Sigmoid colon (tissue), 7 donors: Measurements from ENCODE around the gene PHF8. TPM values are rescaled to one million over a fixed set of nuclear protein-coding genes. Genes with fewer than 3 reads are reported as not detected.

Source experiments
- DNase-seq: peaks from one replicate; pipeline ENCODE4 v3.0.0-alpha.2; 2019
- H3K27ac ChIP-seq, 4 donors: fragments of 200-600 bp; sonication (generic); one replicate each; pipeline ENCODE4 v1.5.1; 2016 to 2019; ENCODE audit warnings: mild to moderate bottlenecking in 1 of 4
- H3K27me3 ChIP-seq, 3 donors: fragments of 200-600 bp; sonication (generic); one replicate each; pipeline ENCODE4 v1.5.1; 2019; ENCODE audit warnings: mild to moderate bottlenecking in 1 of 3
- H3K36me3 ChIP-seq, 4 donors: fragments of 200-600 bp; sonication (generic); one replicate each; pipeline ENCODE4 v1.5.1; 2016 to 2019
- H3K4me1 ChIP-seq, 4 donors: fragments of 200-600 bp; sonication (generic); one replicate each; pipeline ENCODE4 v1.5.1; 2017 to 2019
- H3K4me3 ChIP-seq, 4 donors: fragments of 200-600 bp; sonication (generic); one replicate each; pipeline ENCODE4 v1.5.1; 2017 to 2019; ENCODE audit warnings: mild to moderate bottlenecking in 2 of 4, moderate library complexity in 1 of 4
- H3K9me3 ChIP-seq, 4 donors: fragments of 200-600 bp in 3 of 4; sonication (generic) in 3 of 4; one replicate each; pipeline versions ENCODE4 v1.5.1 to v1.6.1; 2013 to 2019
- EP300 ChIP-seq, 4 donors: sonication (generic); formaldehyde crosslinking; IDR thresholded peaks; one replicate each; pipeline ENCODE4 v1.6.1; 2017; ENCODE audit warnings: antibody characterized with exemption in 4 of 4
- POLR2A ChIP-seq, 2 donors: fragments of 450-650 bp; IDR thresholded peaks; one replicate each; pipeline ENCODE4 v1.6.1; 2016; ENCODE audit warnings: antibody characterized with exemption in 2 of 2, mild to moderate bottlenecking in 2 of 2, moderate library complexity in 2 of 2
- POLR2AphosphoS5 ChIP-seq, 4 donors: sonication (generic); formaldehyde crosslinking; IDR thresholded peaks; one replicate each; pipeline ENCODE4 v1.6.1; 2017; ENCODE audit warnings: antibody characterized with exemption in 4 of 4
- WGBS, 2 donors: extraction: QIAGEN DNeasy Blood & Tissue Kit; methylation state at CpG; one replicate each; pipeline ENCODE4 v1.1.7; 2013; 5-methylcytosine and 5-hydroxymethylcytosine counted together
- intact Hi-C: fragments of 100-400 bp; cut with DNase I; formaldehyde crosslinking; loops from one replicate; pipeline ENCODE4 v1.15.1; 2023
- polyA plus RNA-seq, 3 donors: library from polyadenylated mRNA; stranded (reverse); fragments of 200-250 nt; gene quantifications; one replicate each; pipeline ENCODE4 v1.2.3, GENCODE V29; 2013
- total RNA-seq, 4 donors: library from RNA; depleted of rRNA; stranded (reverse); fragments of >200 nt; gene quantifications; one replicate each; pipeline ENCODE4 v1.1.0, GENCODE V29; 2016
- TF ChIP-seq, protein P1 (sequence below), 4 experiments: fragments of 450-650 bp in 3 of 4; fragments of 200-600 bp in 1 of 4; IDR thresholded peaks; one replicate each; pipeline ENCODE4 v1.5.1; 2016 to 2019; ENCODE audit warnings: antibody characterized with exemption in 4 of 4, mild to moderate bottlenecking in 3 of 4, moderate library complexity in 2 of 4
- donor health status: healthy with polysubstance abuse.
- donor health status: Bipolar disorder and iron deficiency.
- donor health status: healthy.

The PHF8 gene
- total and polyA plus RNA-seq, 7 donors: 4.4 to 44.9 (median 15.3) TPM

- Histone ChIP-seq H3K4me3 (peak overlapping the region; percentile 62 to 76 (median 68)), H3K36me3 (peaks cover 0 to 29% (median 3%) of the 10 kb centered on the region in 4 donors), H3K27me3 (no peaks in the 10 kb centered on the region), H3K4me1 (no peaks in the 10 kb centered on the region), H3K9me3 (no peaks in the 10 kb centered on the region), H3K27ac (peak overlapping the region; percentile 91 to 95 (median 93))
- no peak for DNase-seq
- intact Hi-C loops: loop anchor here (5.0 to 10.0 kb wide), 4 partner anchors 312 to 592 kb away; partner anchors contain the start of genes GNL3L, TSR2 and WNK3
- 0 to 1% methylated on average over 11 of the region's 11 CpGs for WGBS, 2 donors
- TF ChIP-seq EP300 (IDR thresholded peaks at IDR 0.05): no peak
- TF ChIP-seq, protein P1, sequence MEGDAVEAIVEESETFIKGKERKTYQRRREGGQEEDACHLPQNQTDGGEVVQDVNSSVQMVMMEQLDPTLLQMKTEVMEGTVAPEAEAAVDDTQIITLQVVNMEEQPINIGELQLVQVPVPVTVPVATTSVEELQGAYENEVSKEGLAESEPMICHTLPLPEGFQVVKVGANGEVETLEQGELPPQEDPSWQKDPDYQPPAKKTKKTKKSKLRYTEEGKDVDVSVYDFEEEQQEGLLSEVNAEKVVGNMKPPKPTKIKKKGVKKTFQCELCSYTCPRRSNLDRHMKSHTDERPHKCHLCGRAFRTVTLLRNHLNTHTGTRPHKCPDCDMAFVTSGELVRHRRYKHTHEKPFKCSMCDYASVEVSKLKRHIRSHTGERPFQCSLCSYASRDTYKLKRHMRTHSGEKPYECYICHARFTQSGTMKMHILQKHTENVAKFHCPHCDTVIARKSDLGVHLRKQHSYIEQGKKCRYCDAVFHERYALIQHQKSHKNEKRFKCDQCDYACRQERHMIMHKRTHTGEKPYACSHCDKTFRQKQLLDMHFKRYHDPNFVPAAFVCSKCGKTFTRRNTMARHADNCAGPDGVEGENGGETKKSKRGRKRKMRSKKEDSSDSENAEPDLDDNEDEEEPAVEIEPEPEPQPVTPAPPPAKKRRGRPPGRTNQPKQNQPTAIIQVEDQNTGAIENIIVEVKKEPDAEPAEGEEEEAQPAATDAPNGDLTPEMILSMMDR (IDR thresholded peaks at IDR 0.05): peak in 1 of 4 experiments; percentile 13
Observed at GRCh38 chrX:54043056-54043455, 1.2 kb downstream of the PHF8 start.

DNA sequence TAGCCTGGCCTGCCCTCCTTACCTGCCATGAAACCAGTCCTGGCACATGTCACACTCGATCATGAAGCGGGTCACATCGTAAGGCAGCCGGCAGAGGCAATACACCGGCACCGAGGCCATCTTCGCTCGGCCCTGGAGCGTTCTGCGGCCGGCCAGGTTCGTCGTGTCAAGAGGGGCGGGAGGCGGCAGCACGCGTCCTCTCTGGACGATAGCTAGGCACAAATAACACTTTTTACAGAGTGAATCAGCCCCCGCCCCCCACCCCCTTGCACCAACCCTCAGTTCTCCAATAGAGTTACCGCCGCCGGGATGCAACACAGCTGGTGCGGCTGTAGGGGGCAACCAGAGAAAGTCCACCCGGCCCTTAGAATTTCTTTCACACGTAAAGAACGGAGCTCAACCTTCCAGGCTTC, 1.7 kb downstream of the PHF8 start:
- WGBS, 2 donors: 3 to 4% methylated on average over 26 of the region's 26 CpGs

GRCh38 chrX:54030329-54030728, 13.9 kb downstream of the PHF8 start:
- H3K27me3 ChIP-seq: no peaks in the 10 kb centered on the region
- H3K36me3 ChIP-seq: peaks cover 0 to 39% (median 2%) of the 10 kb centered on the region in 4 donors
- DNase-seq: no peak
- 88 to 89% methylated on average over 4 of the region's 4 CpGs for WGBS, 2 donors
- no peaks in the 10 kb centered on the region for H3K4me1 ChIP-seq
- H3K9me3 ChIP-seq: no peaks in the 10 kb centered on the region
- no peak for TF ChIP-seq EP300 (IDR thresholded peaks at IDR 0.05)
- TF ChIP-seq POLR2A (IDR thresholded peaks at IDR 0.05): no peak
- TF ChIP-seq, protein P1 (IDR thresholded peaks at IDR 0.05): no peak
- TF ChIP-seq POLR2AphosphoS5 (IDR thresholded peaks at IDR 0.05): no peak
- no peak overlapping the region for H3K27ac ChIP-seq
- no peak overlapping the region for H3K4me3 ChIP-seq
- intact Hi-C loops: no loop called here

More for the DNA sequence above, 1.7 kb downstream of the PHF8 start:
- Histone ChIP-seq H3K27me3 (no peaks in the 10 kb centered on the region), H3K36me3 (peaks cover 0 to 29% (median 3%) of the 10 kb centered on the region in 4 donors), H3K27ac (peak overlapping the region; percentile 91 to 95 (median 93)), H3K4me3 (peak overlapping the region; percentile 62 to 76 (median 68)), H3K9me3 (no peaks in the 10 kb centered on the region), H3K4me1 (no peaks in the 10 kb centered on the region)
- DNase-seq: peak; percentile 68
- TF ChIP-seq POLR2AphosphoS5 (IDR thresholded peaks at IDR 0.05): no peak
- no peak for TF ChIP-seq EP300 (IDR thresholded peaks at IDR 0.05)
- TF ChIP-seq, protein P1 (IDR thresholded peaks at IDR 0.05): peak in 1 of 4 experiments; percentile 40
- intact Hi-C loops: loop anchor here (5.0 to 10.0 kb wide), 4 partner anchors 312 to 592 kb away; partner anchors contain the start of genes GNL3L, TSR2 and WNK3

- 70 to 89% methylated on average over 10 of the region's 10 CpGs for WGBS, 2 donors
- intact Hi-C loops: no loop called here
- H3K9me3 ChIP-seq: no peaks in the 10 kb centered on the region
- peak; percentile 42 for DNase-seq
- H3K4me3 ChIP-seq: no peak overlapping the region
- TF ChIP-seq EP300 (IDR thresholded peaks at IDR 0.05) (no peak), POLR2A (IDR thresholded peaks at IDR 0.05) (no peak), POLR2AphosphoS5 (IDR thresholded peaks at IDR 0.05) (no peak)
- TF ChIP-seq, protein P1 (IDR thresholded peaks at IDR 0.05): no peak
- H3K27me3 ChIP-seq: no peaks in the 10 kb centered on the region
- no peak overlapping the region for H3K27ac ChIP-seq
- no peaks in the 10 kb centered on the region for H3K4me1 ChIP-seq
- peaks cover 0 to 34% (median 0%) of the 10 kb centered on the region in 4 donors for H3K36me3 ChIP-seq
Observed at GRCh38 chrX:54029529-54030143, 14.6 kb downstream of the PHF8 start.
